Nephron progenitor cell (in vitro differentiated cells): Measurements from ENCODE around the gene CSTPP1.

Experiments used
- DNase-seq: peaks from one replicate; pipeline ENCODE4 v3.0.0; 2021
- H3K27ac Mint-ChIP-seq: 2 replicates; pipeline ENCODE4 v1.8.0; 2021; ENCODE audit warnings: mild to moderate bottlenecking, moderate library complexity, mixed read lengths
- H3K27me3 Mint-ChIP-seq: 2 replicates; pipeline ENCODE4 v1.8.0; 2021; ENCODE audit warnings: mild to moderate bottlenecking, low read depth, mixed read lengths; ENCODE audit not compliant: poor library complexity
- H3K36me3 Mint-ChIP-seq: 2 replicates; pipeline ENCODE4 v1.8.0; 2021; ENCODE audit warnings: low read depth, mixed read lengths
- H3K4me1 Mint-ChIP-seq: 2 replicates; pipeline ENCODE4 v1.8.0; 2021; ENCODE audit warnings: mixed read lengths
- H3K4me3 Mint-ChIP-seq: 2 replicates; pipeline ENCODE4 v1.8.0; 2021; ENCODE audit warnings: mild to moderate bottlenecking, moderate library complexity, mixed read lengths
- H3K9me3 Mint-ChIP-seq: 2 replicates; pipeline ENCODE4 v1.8.0; 2021; ENCODE audit warnings: mild to moderate bottlenecking, moderate library complexity, mixed read lengths
- TF ChIP-seq, protein P1 (sequence below): fragments of 200-600 bp; sonication (generic); IDR thresholded peaks from 2 replicates; pipeline ENCODE4 v1.5.0; 2021; ENCODE audit warnings: antibody characterized with exemption

Gene CSTPP1

DNA sequence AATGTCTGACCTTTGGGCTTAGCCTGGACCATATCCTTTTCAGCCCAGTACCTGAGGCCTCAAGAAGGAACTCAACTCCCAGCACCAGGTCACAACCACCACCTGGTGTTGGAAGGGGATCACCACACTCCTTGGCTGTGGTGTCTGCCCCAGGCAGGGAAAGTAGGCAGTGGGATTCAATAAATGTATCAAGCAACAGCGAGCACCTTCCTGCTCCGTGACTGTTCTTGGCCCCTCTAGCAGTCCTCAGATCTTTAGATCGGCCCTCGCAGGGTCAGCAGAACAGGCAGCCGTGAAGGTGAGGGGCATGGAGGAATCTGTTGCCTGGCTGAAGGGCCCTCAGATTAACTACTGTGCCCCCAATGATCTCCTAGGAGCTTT, 224.2 kb downstream of the CSTPP1 start:
- no peak overlapping the region for H3K27ac Mint-ChIP-seq
- peaks cover 14% of the 10 kb centered on the region for H3K36me3 Mint-ChIP-seq
- no peaks in the 10 kb centered on the region for H3K9me3 Mint-ChIP-seq
- H3K27me3 Mint-ChIP-seq: no peaks in the 10 kb centered on the region
- peaks cover 20% of the 10 kb centered on the region for H3K4me1 Mint-ChIP-seq
- TF ChIP-seq, protein P1, sequence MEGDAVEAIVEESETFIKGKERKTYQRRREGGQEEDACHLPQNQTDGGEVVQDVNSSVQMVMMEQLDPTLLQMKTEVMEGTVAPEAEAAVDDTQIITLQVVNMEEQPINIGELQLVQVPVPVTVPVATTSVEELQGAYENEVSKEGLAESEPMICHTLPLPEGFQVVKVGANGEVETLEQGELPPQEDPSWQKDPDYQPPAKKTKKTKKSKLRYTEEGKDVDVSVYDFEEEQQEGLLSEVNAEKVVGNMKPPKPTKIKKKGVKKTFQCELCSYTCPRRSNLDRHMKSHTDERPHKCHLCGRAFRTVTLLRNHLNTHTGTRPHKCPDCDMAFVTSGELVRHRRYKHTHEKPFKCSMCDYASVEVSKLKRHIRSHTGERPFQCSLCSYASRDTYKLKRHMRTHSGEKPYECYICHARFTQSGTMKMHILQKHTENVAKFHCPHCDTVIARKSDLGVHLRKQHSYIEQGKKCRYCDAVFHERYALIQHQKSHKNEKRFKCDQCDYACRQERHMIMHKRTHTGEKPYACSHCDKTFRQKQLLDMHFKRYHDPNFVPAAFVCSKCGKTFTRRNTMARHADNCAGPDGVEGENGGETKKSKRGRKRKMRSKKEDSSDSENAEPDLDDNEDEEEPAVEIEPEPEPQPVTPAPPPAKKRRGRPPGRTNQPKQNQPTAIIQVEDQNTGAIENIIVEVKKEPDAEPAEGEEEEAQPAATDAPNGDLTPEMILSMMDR: no peak
- DNase-seq: no peak
- no peak overlapping the region for H3K4me3 Mint-ChIP-seq

- TF ChIP-seq, protein P1: peak; percentile 53
- peaks cover 18% of the 10 kb centered on the region for H3K4me1 Mint-ChIP-seq
- H3K27ac Mint-ChIP-seq: peak overlapping the region; percentile 82
- no peaks in the 10 kb centered on the region for H3K27me3 Mint-ChIP-seq
- DNase-seq: peak; percentile 73
- no peak overlapping the region for H3K4me3 Mint-ChIP-seq
- H3K36me3 Mint-ChIP-seq: peaks cover 14% of the 10 kb centered on the region
- no peaks in the 10 kb centered on the region for H3K9me3 Mint-ChIP-seq
Measured at GRCh38 chr11:47161134-47161854, 224.7 kb downstream of the CSTPP1 start.

DNA sequence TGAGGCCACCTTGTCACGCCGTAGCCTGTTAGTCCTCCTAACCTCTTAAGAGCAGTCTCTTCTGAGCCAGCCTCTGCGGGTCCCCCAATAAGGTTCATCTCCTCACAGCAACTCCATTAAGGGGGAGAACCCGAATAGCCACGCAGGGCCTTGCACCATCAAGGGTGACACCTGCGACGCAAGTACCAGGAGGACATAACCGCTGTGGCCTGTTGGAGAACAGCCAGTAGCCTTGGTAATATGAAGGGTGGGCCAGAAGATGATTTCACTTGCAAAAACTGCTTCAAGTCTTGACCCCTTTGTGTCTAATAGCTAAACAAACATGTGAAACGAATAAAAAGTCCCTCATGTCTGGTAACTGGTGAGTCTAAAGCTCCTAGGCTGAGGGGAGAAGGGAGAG, 225.3 kb downstream of the CSTPP1 start:
- Mint-ChIP-seq H3K4me1 (peaks cover 15% of the 10 kb centered on the region), H3K9me3 (no peaks in the 10 kb centered on the region), H3K36me3 (peaks cover 14% of the 10 kb centered on the region), H3K4me3 (no peak overlapping the region), H3K27ac (peak overlapping the region; percentile 82), H3K27me3 (no peaks in the 10 kb centered on the region)
- TF ChIP-seq, protein P1: no peak
- no peak for DNase-seq

DNA sequence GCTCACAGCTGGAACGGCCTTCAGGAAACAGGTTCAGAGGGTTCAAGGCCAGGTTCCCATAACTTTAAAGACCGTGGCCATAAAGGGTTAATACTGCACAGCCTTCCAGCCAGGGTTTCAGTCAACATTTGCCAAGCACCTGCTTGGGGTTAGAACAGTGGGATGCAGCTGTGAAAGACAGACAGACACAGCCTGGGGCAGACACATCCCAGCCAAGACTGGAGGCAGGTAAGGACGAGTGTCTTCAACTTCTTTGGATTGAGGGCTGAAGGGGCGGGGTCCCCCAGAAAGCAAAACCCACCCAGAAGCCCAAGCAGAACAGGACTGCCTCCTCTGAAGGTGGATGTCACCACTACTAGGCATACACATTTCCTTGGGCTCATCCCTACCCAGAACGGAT, 225.9 kb downstream of the CSTPP1 start:
- H3K4me3 Mint-ChIP-seq: no peak overlapping the region
- peaks cover 14% of the 10 kb centered on the region for H3K36me3 Mint-ChIP-seq
- no peak for DNase-seq
- TF ChIP-seq, protein P1: no peak
- H3K27ac Mint-ChIP-seq: no peak overlapping the region
- H3K27me3 Mint-ChIP-seq: no peaks in the 10 kb centered on the region
- H3K9me3 Mint-ChIP-seq: no peaks in the 10 kb centered on the region
- peaks cover 15% of the 10 kb centered on the region for H3K4me1 Mint-ChIP-seq

GRCh38 chr11:47163193-47163592, 226.6 kb downstream of the CSTPP1 start:
- TF ChIP-seq, protein P1: no peak
- no peaks in the 10 kb centered on the region for H3K27me3 Mint-ChIP-seq
- H3K4me1 Mint-ChIP-seq: peaks cover 11% of the 10 kb centered on the region
- DNase-seq: no peak
- peaks cover 14% of the 10 kb centered on the region for H3K36me3 Mint-ChIP-seq
- no peak overlapping the region for H3K4me3 Mint-ChIP-seq
- H3K9me3 Mint-ChIP-seq: no peaks in the 10 kb centered on the region
- peak overlapping the region; percentile 32 for H3K27ac Mint-ChIP-seq

DNA sequence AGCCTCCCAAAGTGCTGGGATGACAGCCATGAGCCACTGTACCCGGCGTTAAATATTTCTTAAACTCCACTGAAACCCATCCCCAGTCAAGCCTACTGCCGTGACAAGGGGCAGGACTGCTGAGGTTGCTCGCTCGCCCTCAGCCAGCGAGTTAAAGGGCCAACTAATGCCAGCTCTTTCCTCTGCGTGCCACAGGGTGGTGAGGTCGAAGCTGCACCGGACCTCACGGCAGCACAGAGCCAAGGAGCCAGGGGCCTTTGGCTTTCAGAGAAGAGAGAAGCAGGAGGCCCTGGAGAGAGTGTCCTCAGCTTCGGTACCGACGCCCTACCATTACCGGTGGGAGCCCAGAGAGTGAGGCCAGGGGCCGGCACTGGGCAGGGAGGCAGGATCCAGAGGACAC, 227.3 kb downstream of the CSTPP1 start:
- no peaks in the 10 kb centered on the region for H3K9me3 Mint-ChIP-seq
- peaks cover 8% of the 10 kb centered on the region for H3K4me1 Mint-ChIP-seq
- H3K27ac Mint-ChIP-seq: peak overlapping the region; percentile 61
- TF ChIP-seq, protein P1: no peak
- H3K27me3 Mint-ChIP-seq: no peaks in the 10 kb centered on the region
- DNase-seq: no peak
- no peak overlapping the region for H3K4me3 Mint-ChIP-seq
- H3K36me3 Mint-ChIP-seq: peaks cover 10% of the 10 kb centered on the region
